Brain pericyte (primary cell): ENCODE results near the gene SMARCA2.
A peak's percentile ranks its signal among the peaks of the same experiment; 100 is the strongest.
"Not testable (repeated sequence)": the region's sequence is repeated elsewhere in the genome, so short reads cannot be mapped to it uniquely, and the experiment has no call there.

Experiments
- DNase-seq: peaks from one replicate; pipeline ENCODE4 v3.0.0-alpha.2; 2012; ENCODE audit warnings: low read depth, low spot score

The SMARCA2 gene

GRCh38 chr9:2140600-2141223, 125.6 kb downstream of the SMARCA2 start:
- DNase-seq, result no peak

- DNase-seq, result no peak
Measured at GRCh38 chr9:2142212-2142611, 127.1 kb downstream of the SMARCA2 start.

- no peak for DNase-seq
Measured at GRCh38 chr9:2144619-2145018, 129.5 kb downstream of the SMARCA2 start.

GRCh38 chr9:2145746-2146145, 130.6 kb downstream of the SMARCA2 start:
- DNase-seq, result no peak

- not testable (repeated sequence) for DNase-seq
Measured at GRCh38 chr9:2146700-2147099, 131.6 kb downstream of the SMARCA2 start.

- no peak for DNase-seq
Measured at GRCh38 chr9:2150338-2150737, 135.2 kb downstream of the SMARCA2 start.

GRCh38 chr9:2151171-2151570, 136.0 kb downstream of the SMARCA2 start:
- no peak for DNase-seq

- DNase-seq, result no peak
Measured at GRCh38 chr9:2152966-2153629, 138.0 kb downstream of the SMARCA2 start.

GRCh38 chr9:2153630-2154217, 138.6 kb downstream of the SMARCA2 start:
- DNase-seq, result no peak

- no peak for DNase-seq
Measured at GRCh38 chr9:2154731-2155130, 139.6 kb downstream of the SMARCA2 start.

- no peak for DNase-seq
Measured at GRCh38 chr9:2155966-2156365, 140.8 kb downstream of the SMARCA2 start.

- no peak for DNase-seq
Measured at GRCh38 chr9:2157277-2158110, 142.3 kb downstream of the SMARCA2 start.

GRCh38 chr9:2158111-2158610, 143.0 kb downstream of the SMARCA2 start:
- peak; percentile 31 for DNase-seq

- no peak for DNase-seq
Measured at GRCh38 chr9:2158766-2159430, 143.8 kb downstream of the SMARCA2 start.

GRCh38 chr9:2159521-2160454, 144.6 kb downstream of the SMARCA2 start:
- peak; percentile 22 for DNase-seq

GRCh38 chr9:2161661-2162060, 146.5 kb downstream of the SMARCA2 start:
- no peak for DNase-seq

GRCh38 chr9:2163231-2163885, 148.2 kb downstream of the SMARCA2 start:
- DNase-seq, result no peak

- no peak for DNase-seq
Measured at GRCh38 chr9:2164268-2164667, 149.1 kb downstream of the SMARCA2 start.

GRCh38 chr9:2166203-2166602, 151.1 kb downstream of the SMARCA2 start:
- no peak for DNase-seq

- DNase-seq, result no peak
Measured at GRCh38 chr9:2169035-2169434, 153.9 kb downstream of the SMARCA2 start.
